SK-N-SH (cell line): Measurements from ENCODE around the gene WDR7. TPM values are rescaled to one million over a fixed set of nuclear protein-coding genes. Genes with fewer than 3 reads are reported as not detected.

ENCODE experiments used
- CTCF ChIA-PET: fragments of 300-600, 350-600 bp; formaldehyde crosslinking; extraction: SDS; loops from one replicate; lab custom pipeline; 2021; lab: Yijun Ruan, JAX
- POLR2A ChIA-PET: fragments of 350-600 bp; sonication (Branson Sonifier 250); formaldehyde crosslinking; extraction: SDS; loops from one replicate; lab custom pipeline; 2020; ENCODE audit warnings: antibody characterized with exemption, inconsistent platforms; lab: Yijun Ruan, JAX
- DNase-seq: peaks from one replicate; pipeline ENCODE4 v3.0.0; 2012
- H2AFZ ChIP-seq: fragments of 200-600 bp; sonication (generic); 2 replicates; pipeline ENCODE4 v1.8.1; 2016; ENCODE audit warnings: antibody characterized with exemption, mild to moderate bottlenecking, low read depth
- H3F3A ChIP-seq: fragments of 200-600 bp; sonication (generic); replicated peaks from 2 replicates; pipeline ENCODE3; 2016; ENCODE audit warnings: antibody characterized with exemption, mild to moderate bottlenecking; ENCODE audit not compliant: insufficient read depth
- H3K27ac ChIP-seq, 2 experiments: fragments of 200-500 bp in 1 of 2; fragments of 200-600 bp in 1 of 2; sonication (Bioruptor generic) in 1 of 2; sonication (generic), shearing (Covaris generic) in 1 of 2; 2 replicates each; pipeline versions ENCODE4 v1.5.1 to v1.6.1; 2014 to 2016; ENCODE audit warnings: low read depth in 2 of 2, inconsistent platforms in 1 of 2, low read length in 1 of 2, mild to moderate bottlenecking in 1 of 2, mixed read lengths in 1 of 2
- H3K27me3 ChIP-seq: fragments of 200-600 bp; sonication (generic), shearing (Covaris generic); 2 replicates; pipeline ENCODE4 v1.6.1; 2016; ENCODE audit warnings: mixed run types; ENCODE audit not compliant: insufficient read depth
- H3K36me3 ChIP-seq, 2 experiments: fragments of 200-500 bp in 1 of 2; fragments of 200-600 bp in 1 of 2; sonication (Bioruptor generic) in 1 of 2; sonication (generic) in 1 of 2; replicated peaks in 1 of 2; 2 replicates each; pipeline versions ENCODE3 to v1.5.1; 2014 to 2016; ENCODE audit warnings: low read length in 1 of 2, mild to moderate bottlenecking in 1 of 2; ENCODE audit not compliant: insufficient read depth in 2 of 2, control insufficient read depth in 1 of 2
- H3K4me1 ChIP-seq, 2 experiments: fragments of 200-500 bp in 1 of 2; fragments of 200-600 bp in 1 of 2; sonication (Bioruptor generic) in 1 of 2; sonication (generic), shearing (Covaris generic) in 1 of 2; 2 replicates each; pipeline versions ENCODE4 v1.5.1 to v1.6.1; 2014 to 2016; ENCODE audit warnings: low read depth in 1 of 2, low read length in 1 of 2, mixed run types in 1 of 2; ENCODE audit not compliant: insufficient read depth in 2 of 2, control insufficient read depth in 1 of 2
- H3K4me2 ChIP-seq: fragments of 200-600 bp; sonication (generic), shearing (Covaris generic); 2 replicates; pipeline ENCODE4 v1.6.1; 2017; ENCODE audit warnings: mixed run types
- H3K4me3 ChIP-seq, 2 experiments: fragments of 200-500 bp in 1 of 2; fragments of 200-600 bp in 1 of 2; sonication (Bioruptor generic) in 1 of 2; sonication (generic), shearing (Covaris generic) in 1 of 2; 2 replicates each; pipeline versions ENCODE4 v1.5.1 to v1.8.1; 2014 to 2016; ENCODE audit warnings: low read depth in 2 of 2, inconsistent platforms in 1 of 2, low read length in 1 of 2, mild to moderate bottlenecking in 1 of 2, mixed read lengths in 1 of 2, moderate library complexity in 1 of 2
- H3K79me2 ChIP-seq: fragments of 200-600 bp; sonication (generic); 2 replicates; pipeline ENCODE4 v1.8.1; 2017; ENCODE audit warnings: mild to moderate bottlenecking; ENCODE audit not compliant: insufficient read depth
- H3K9ac ChIP-seq: fragments of 200-600 bp; sonication (generic); 2 replicates; pipeline ENCODE4 v1.6.1; 2017; ENCODE audit warnings: mixed run types
- H3K9me2 ChIP-seq: fragments of 200-600 bp; sonication (generic); 2 replicates; pipeline ENCODE4 v1.6.1; 2017; ENCODE audit warnings: mixed run types
- H3K9me3 ChIP-seq: fragments of 200-600 bp; sonication (generic); 2 replicates; pipeline ENCODE4 v1.6.1; 2017; ENCODE audit warnings: mixed run types, mild to moderate bottlenecking, moderate library complexity
- H4K20me1 ChIP-seq: fragments of 200-600 bp; sonication (generic); 2 replicates; pipeline ENCODE4 v1.6.1; 2017; ENCODE audit warnings: mild to moderate bottlenecking, mixed run types; ENCODE audit not compliant: insufficient read depth
- CTCF ChIP-seq: fragments of 200-600 bp; sonication (generic); IDR thresholded peaks from 2 replicates; pipeline ENCODE4 v1.6.1; 2017; ENCODE audit warnings: antibody characterized with exemption, mild to moderate bottlenecking, moderate library complexity
- EP300 ChIP-seq, 2 experiments: IDR thresholded peaks; 2 replicates each; pipeline versions ENCODE4 v1.4.0 to v1.6.1; 2012; ENCODE audit warnings: borderline replicate concordance in 1 of 2, low read depth in 1 of 2, low read length in 1 of 2
- FOSL2 ChIP-seq: IDR thresholded peaks from 2 replicates; pipeline ENCODE4 v1.4.0; 2012; ENCODE audit warnings: low read depth, mild to moderate bottlenecking, moderate library complexity, borderline replicate concordance
- GATA2 ChIP-seq: sonication (generic); formaldehyde crosslinking; IDR thresholded peaks from 2 replicates; pipeline ENCODE4 v1.5.0; 2020; ENCODE audit warnings: mild to moderate bottlenecking, missing genetic modification reagents
- IRF3 ChIP-seq: fragments of 150-350 bp; IDR thresholded peaks from 2 replicates; pipeline ENCODE4 v1.6.1; 2016; ENCODE audit warnings: mild to moderate bottlenecking, low read depth, low read length
- JUND ChIP-seq: IDR thresholded peaks from 2 replicates; pipeline ENCODE4 v1.4.0; 2012
- MEF2A ChIP-seq: IDR thresholded peaks from 2 replicates; pipeline ENCODE4 v1.4.0; 2012; ENCODE audit warnings: low read depth, borderline replicate concordance
- MXI1 ChIP-seq: IDR thresholded peaks from 2 replicates; pipeline ENCODE4 v1.6.1; 2012; ENCODE audit warnings: mild to moderate bottlenecking, low read depth, low read length, improper control_type of control experiment
- NFIC ChIP-seq: IDR thresholded peaks from 2 replicates; pipeline ENCODE4 v1.4.0; 2012; ENCODE audit warnings: borderline replicate concordance
- NRF1 ChIP-seq: IDR thresholded peaks from 2 replicates; pipeline ENCODE4 v1.6.1; 2012; ENCODE audit warnings: low read depth, mild to moderate bottlenecking, low read length
- PBX3 ChIP-seq: IDR thresholded peaks from 2 replicates; pipeline ENCODE4; 2012
- POLR2AphosphoS5 ChIP-seq: IDR thresholded peaks from 2 replicates; pipeline ENCODE4 v1.6.1; 2012; ENCODE audit warnings: low read depth, low read length
- RAD21 ChIP-seq: IDR thresholded peaks from 2 replicates; pipeline ENCODE4 v1.6.1; 2012; ENCODE audit warnings: mild to moderate bottlenecking, low read length
- SMC3 ChIP-seq: IDR thresholded peaks from 2 replicates; pipeline ENCODE4 v1.6.1; 2012; ENCODE audit warnings: low read depth, low read length, improper control_type of control experiment
- TCF12 ChIP-seq: IDR thresholded peaks from 2 replicates; pipeline ENCODE4 v1.4.0; 2012
- WGBS: methylation state at CpG from one replicate; pipeline ENCODE4 v1.1.6; 2017; ENCODE audit warnings: low lambda C conversion rate; 5-methylcytosine and 5-hydroxymethylcytosine counted together
- polyA plus RNA-seq, 3 experiments: library from polyadenylated mRNA; depleted of rRNA; stranded (reverse); fragments of >200 nt; gene quantifications; 2 replicates each; pipeline ENCODE4 v1.2.3, GENCODE V29; 2012
- TF ChIP-seq, protein P1 (sequence below): IDR thresholded peaks from 2 replicates; pipeline ENCODE4 v1.4.0; 2012; ENCODE audit warnings: low read depth
- TF ChIP-seq, protein P2 (sequence below): fragments of 150-350 bp; IDR thresholded peaks from 2 replicates; pipeline ENCODE4 v1.6.1; 2017; ENCODE audit warnings: antibody characterized with exemption, low read length, low read depth, borderline replicate concordance

Gene WDR7
- polyA plus RNA-seq, 1 of the 3 experiments (the other 2 are of a cell fraction): 4.1 TPM

- Histone ChIP-seq H3K36me3 (no peaks in the 10 kb centered on the region), H3K9ac (no peak overlapping the region), H3K27me3 (no peaks in the 10 kb centered on the region), H3K4me3 (no peak overlapping the region), H2AFZ (no peak overlapping the region), H3K4me1 (peaks cover 0 to 8% of the 10 kb centered on the region in 2 experiments; a peak in 1 of 4 replicates), H3K79me2 (no peaks in the 10 kb centered on the region), H3K27ac (no peak overlapping the region), H3K9me2 (no peaks in the 10 kb centered on the region), H3K4me2 (no peak overlapping the region), H4K20me1 (no peaks in the 10 kb centered on the region), H3F3A (no peaks in the 10 kb centered on the region), H3K9me3 (no peaks in the 10 kb centered on the region)
- ChIA-PET POLR2A (no interaction called here), CTCF (no interaction called here)
- no peak for DNase-seq
- TF ChIP-seq GATA2 (CRISPR knock-in tag): no peak
- 39% methylated on average over 5 of the region's 6 CpGs for WGBS
Measured at GRCh38 chr18:57057890-57058289, 406.7 kb downstream of the WDR7 start.

DNA sequence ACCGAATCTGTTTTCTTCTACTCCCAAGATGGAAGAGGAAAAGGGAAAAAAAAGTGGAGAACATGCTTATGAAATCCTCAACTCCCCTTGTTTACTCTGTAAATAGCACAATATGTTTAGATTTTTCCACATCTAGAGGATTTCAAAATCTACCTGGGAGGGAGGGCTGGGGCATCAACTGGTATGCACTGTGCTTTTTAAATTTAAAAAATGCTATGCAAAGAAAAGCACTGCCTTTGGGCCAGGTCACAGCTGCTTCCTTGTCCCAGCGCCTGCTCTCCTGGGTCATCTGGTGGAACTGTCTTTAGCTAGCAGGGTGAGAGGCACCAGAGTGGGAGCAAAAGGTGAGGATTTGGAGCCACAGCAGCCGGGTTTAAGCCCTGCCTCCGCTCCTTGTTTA, 407.6 kb downstream of the WDR7 start:
- no peak overlapping the region for H3K4me2 ChIP-seq
- DNase-seq: no peak
- peaks cover 0 to 17% of the 10 kb centered on the region in 2 experiments; a peak in 1 of 4 replicates for H3K4me1 ChIP-seq
- no peak overlapping the region for H3K27ac ChIP-seq
- H3K27me3 ChIP-seq: no peaks in the 10 kb centered on the region
- no peak overlapping the region for H3K4me3 ChIP-seq
- no peak overlapping the region for H2AFZ ChIP-seq
- H3K9me2 ChIP-seq: no peaks in the 10 kb centered on the region
- H4K20me1 ChIP-seq: no peaks in the 10 kb centered on the region
- CTCF ChIA-PET: no interaction called here
- TF ChIP-seq NRF1 (no peak), PBX3 (no peak), MXI1 (no peak), MEF2A (no peak), IRF3 (no peak), EP300 (IDR thresholded peaks at IDR 0.05; ENCODE audit: borderline replicate concordance in 1 of 2, low read depth in 1 of 2, low read length in 1 of 2) (no peak), FOSL2 (no peak), JUND (no peak), NFIC (no peak), SMC3 (no peak), POLR2AphosphoS5 (no peak), CTCF (no peak), TCF12 (no peak), RAD21 (no peak)
- TF ChIP-seq, protein P1, sequence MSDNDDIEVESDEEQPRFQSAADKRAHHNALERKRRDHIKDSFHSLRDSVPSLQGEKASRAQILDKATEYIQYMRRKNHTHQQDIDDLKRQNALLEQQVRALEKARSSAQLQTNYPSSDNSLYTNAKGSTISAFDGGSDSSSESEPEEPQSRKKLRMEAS: no peak
- TF ChIP-seq, protein P2, sequence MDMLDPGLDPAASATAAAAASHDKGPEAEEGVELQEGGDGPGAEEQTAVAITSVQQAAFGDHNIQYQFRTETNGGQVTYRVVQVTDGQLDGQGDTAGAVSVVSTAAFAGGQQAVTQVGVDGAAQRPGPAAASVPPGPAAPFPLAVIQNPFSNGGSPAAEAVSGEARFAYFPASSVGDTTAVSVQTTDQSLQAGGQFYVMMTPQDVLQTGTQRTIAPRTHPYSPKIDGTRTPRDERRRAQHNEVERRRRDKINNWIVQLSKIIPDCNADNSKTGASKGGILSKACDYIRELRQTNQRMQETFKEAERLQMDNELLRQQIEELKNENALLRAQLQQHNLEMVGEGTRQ: no peak
- H3K36me3 ChIP-seq: no peaks in the 10 kb centered on the region
- no peaks in the 10 kb centered on the region for H3K79me2 ChIP-seq
- POLR2A ChIA-PET: no interaction called here
- no peaks in the 10 kb centered on the region for H3K9me3 ChIP-seq
- H3K9ac ChIP-seq: no peak overlapping the region
- no peaks in the 10 kb centered on the region for H3F3A ChIP-seq
- 55% methylated on average over 2 of the region's 4 CpGs for WGBS
